GM23338 (cell line): ENCODE data around the gene SGK1. TPM values are rescaled to one million over a fixed set of nuclear protein-coding genes. Genes with fewer than 3 reads are reported as not detected.
A peak's percentile ranks its signal among the peaks of the same experiment; 100 is the strongest.

Experiments
- ATAC-seq: fragments of 200-7000 bp; cut with Tn5 transposase; 3 replicates; pipeline ENCODE4 v1.9.1; 2020
- DNase-seq: peaks from one replicate; pipeline ENCODE4 v3.0.0-alpha.2; 2015; ENCODE audit warnings: low spot score
- H2AFZ ChIP-seq: fragments of 200-600 bp; sonication (generic); 2 replicates; pipeline ENCODE4 v1.8.0; 2016; ENCODE audit warnings: antibody characterized with exemption, mild to moderate bottlenecking, moderate library complexity
- H3F3A ChIP-seq: fragments of 200-600 bp; sonication (generic); replicated peaks from 2 replicates; pipeline ENCODE4 v1.8.0; 2017; ENCODE audit warnings: antibody characterized with exemption, mixed run types, low read depth
- H3K27ac ChIP-seq: fragments of 200-600 bp; sonication (generic); 2 replicates; pipeline ENCODE4 v1.6.1; 2016; ENCODE audit warnings: low read depth
- H3K27me3 ChIP-seq: fragments of 200-600 bp; sonication (generic); 2 replicates; pipeline ENCODE4 v1.8.0; 2016; ENCODE audit warnings: mild to moderate bottlenecking, mixed run types, moderate library complexity; ENCODE audit not compliant: insufficient read depth
- H3K36me3 ChIP-seq: fragments of 200-600 bp; sonication (generic); 2 replicates; pipeline ENCODE4 v1.8.0; 2016; ENCODE audit warnings: mild to moderate bottlenecking; ENCODE audit not compliant: insufficient read depth
- H3K4me1 ChIP-seq: fragments of 200-600 bp; sonication (generic); 2 replicates; pipeline ENCODE4 v1.8.0; 2016; ENCODE audit warnings: mild to moderate bottlenecking, moderate library complexity; ENCODE audit not compliant: insufficient read depth
- H3K4me2 ChIP-seq: fragments of 200-600 bp; sonication (generic); 2 replicates; pipeline ENCODE4 v1.7.1; 2017; ENCODE audit warnings: mixed run types
- H3K4me3 ChIP-seq: fragments of 200-600 bp; sonication (generic); 2 replicates; pipeline ENCODE4 v1.6.1; 2016; ENCODE audit warnings: mixed run types
- H3K79me2 ChIP-seq: fragments of 200-600 bp; sonication (generic); replicated peaks from 2 replicates; pipeline ENCODE4 v1.8.0; 2017; ENCODE audit warnings: mild to moderate bottlenecking; ENCODE audit not compliant: insufficient read depth
- H3K9me2 ChIP-seq: fragments of 200-600 bp; sonication (generic); 2 replicates; pipeline ENCODE4 v1.8.0; 2017; ENCODE audit not compliant: insufficient read depth
- H4K20me1 ChIP-seq: fragments of 200-600 bp; sonication (generic); replicated peaks from 2 replicates; pipeline ENCODE4 v1.8.0; 2017; ENCODE audit warnings: mild to moderate bottlenecking; ENCODE audit not compliant: insufficient read depth
- H3K27ac Mint-ChIP-seq: 2 replicates; pipeline ENCODE4 v1.8.0; 2020; ENCODE audit warnings: inconsistent platforms, mild to moderate bottlenecking, moderate library complexity, mixed read lengths
- H3K27me3 Mint-ChIP-seq: 3 replicates; pipeline ENCODE4 v1.8.0; 2022; ENCODE audit warnings: low read depth, mild to moderate bottlenecking, moderate library complexity, mixed read lengths, inconsistent platforms; ENCODE audit not compliant: insufficient read depth, poor library complexity
- H3K36me3 Mint-ChIP-seq: 3 replicates; pipeline ENCODE4 v1.8.0; 2021; ENCODE audit warnings: low read depth, mild to moderate bottlenecking, inconsistent platforms, moderate library complexity, mixed read lengths
- H3K4me1 Mint-ChIP-seq: 3 replicates; pipeline ENCODE4 v1.8.0; 2020; ENCODE audit warnings: mild to moderate bottlenecking, inconsistent platforms, mixed read lengths
- H3K4me3 Mint-ChIP-seq: 3 replicates; pipeline ENCODE4 v1.8.0; 2021; ENCODE audit warnings: moderate library complexity, mild to moderate bottlenecking, inconsistent platforms, mixed read lengths
- H3K9me3 Mint-ChIP-seq: 3 replicates; pipeline ENCODE4 v1.8.0; 2020; ENCODE audit warnings: moderate library complexity, mild to moderate bottlenecking, inconsistent platforms, mixed read lengths
- CREB1 ChIP-seq: fragments of 250-450 bp; sonication (Bioruptor Pico); IDR thresholded peaks from 2 replicates; pipeline ENCODE4 v1.5.0; 2020; ENCODE audit warnings: low read depth, mild to moderate bottlenecking, moderate library complexity
- EZH2phosphoT487 ChIP-seq: fragments of 200-600 bp; sonication (generic); IDR thresholded peaks from one replicate; pipeline ENCODE4 v1.8.1; 2018; ENCODE audit warnings: antibody characterized with exemption; ENCODE audit not compliant: unreplicated experiment
- NANOG ChIP-seq: IDR thresholded peaks from 2 replicates; pipeline ENCODE4 v1.6.1; 2016; ENCODE audit warnings: antibody characterized with exemption, borderline replicate concordance
- STAT1 ChIP-seq: IDR thresholded peaks from one replicate; pipeline ENCODE4 v1.6.1; 2016; ENCODE audit warnings: antibody characterized with exemption; ENCODE audit not compliant: unreplicated experiment
- ZNF114 ChIP-seq: fragments of 250-450 bp; sonication (Bioruptor Pico); IDR thresholded peaks from 2 replicates; pipeline ENCODE4 v1.5.0; 2020; ENCODE audit warnings: mild to moderate bottlenecking, moderate library complexity
- polyA plus RNA-seq: library from polyadenylated mRNA; unstranded; fragments of >200 nt; fragmentation: Nextera tagmentation; extraction: Ambion mirVana; gene quantifications from 2 replicates; pipeline ENCODE4 v1.2.1, GENCODE V29; 2016
- total RNA-seq: library from RNA; depleted of rRNA; stranded (reverse); fragments of >200 nt; shearing (Covaris generic); gene quantifications from 2 replicates; pipeline ENCODE4 v1.2.3, GENCODE V29; 2014
- TF ChIP-seq, protein P1 (sequence below), 2 experiments: fragments of 200-600 bp in 1 of 2; sonication (generic) in 1 of 2; conservative IDR thresholded peaks; 2 replicates each; pipeline versions ENCODE4 v1.5.1 to v1.6.1; 2016 to 2017; ENCODE audit warnings: antibody characterized with exemption in 2 of 2, low read depth in 2 of 2, mild to moderate bottlenecking in 2 of 2, moderate library complexity in 1 of 2
- TF ChIP-seq, protein P2 (sequence below): IDR thresholded peaks from 2 replicates; pipeline ENCODE4 v1.6.1; 2016; ENCODE audit warnings: antibody characterized with exemption
- TF ChIP-seq, protein P3 (sequence below): fragments of 250-450 bp; sonication (Bioruptor Pico); IDR thresholded peaks from 2 replicates; pipeline ENCODE4 v1.5.0; 2020; ENCODE audit warnings: mild to moderate bottlenecking, moderate library complexity

Gene SGK1
- total and polyA plus RNA-seq, 2 experiments from 2014 or later = 16.3 to 37.2 TPM

DNA sequence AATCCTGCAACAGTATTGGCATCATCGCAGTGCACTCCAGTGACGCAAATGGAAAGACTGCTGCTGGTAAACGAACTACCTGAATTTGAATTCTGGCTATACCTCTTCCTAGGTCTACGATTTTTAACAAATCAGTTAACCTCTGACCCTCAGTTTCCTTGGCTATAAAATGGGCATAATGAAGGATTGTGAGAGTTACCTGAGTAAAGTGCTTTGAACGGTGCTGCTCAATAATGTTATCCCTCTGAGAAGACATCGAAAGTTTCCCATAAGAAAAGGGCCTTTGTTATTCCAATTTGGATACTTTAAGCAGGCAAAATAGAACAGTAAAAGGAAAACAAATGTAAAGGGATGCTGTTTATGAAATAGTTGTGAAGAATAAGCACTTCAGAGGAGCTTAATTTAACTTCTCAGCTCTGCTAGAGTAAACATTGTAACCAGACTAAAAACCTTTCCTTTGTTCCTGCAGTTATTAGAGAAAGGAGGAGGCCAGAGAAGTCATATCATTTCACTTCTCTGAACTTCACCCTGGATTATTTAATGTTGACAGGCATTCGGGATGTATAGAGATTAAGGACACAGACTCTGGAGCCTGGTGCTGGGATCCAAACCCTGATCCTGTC is 5.8 kb downstream of the SGK1 start:
- Histone ChIP-seq H3K36me3 (no peaks in the 10 kb centered on the region), H3F3A (no peaks in the 10 kb centered on the region), H3K4me3 (no peak overlapping the region), H3K4me2 (peak overlapping the region; percentile 12), H3K27me3 (peaks cover 7% of the 10 kb centered on the region; the same call in 1 of the 2 replicates), H3K9me2 (no peaks in the 10 kb centered on the region), H3K4me1 (peaks cover 39% of the 10 kb centered on the region), H2AFZ (no peak overlapping the region), H3K27ac (no peak overlapping the region), H3K79me2 (no peaks in the 10 kb centered on the region), H4K20me1 (no peaks in the 10 kb centered on the region)
- H3K27me3 Mint-ChIP-seq = peaks cover 12% of the 10 kb centered on the region
- H3K4me1 Mint-ChIP-seq = peaks cover 50% of the 10 kb centered on the region
- H3K9me3 Mint-ChIP-seq = no peaks in the 10 kb centered on the region
- ATAC-seq (peak; percentile 63), DNase-seq (peak; percentile 72)
- H3K4me3 Mint-ChIP-seq = no peak overlapping the region
- TF ChIP-seq ZNF114 = 0 out of 2 replicates have a peak, but pooled peaks have one; percentile 50
- peak; percentile 86 for TF ChIP-seq NANOG
- TF ChIP-seq, protein P1, sequence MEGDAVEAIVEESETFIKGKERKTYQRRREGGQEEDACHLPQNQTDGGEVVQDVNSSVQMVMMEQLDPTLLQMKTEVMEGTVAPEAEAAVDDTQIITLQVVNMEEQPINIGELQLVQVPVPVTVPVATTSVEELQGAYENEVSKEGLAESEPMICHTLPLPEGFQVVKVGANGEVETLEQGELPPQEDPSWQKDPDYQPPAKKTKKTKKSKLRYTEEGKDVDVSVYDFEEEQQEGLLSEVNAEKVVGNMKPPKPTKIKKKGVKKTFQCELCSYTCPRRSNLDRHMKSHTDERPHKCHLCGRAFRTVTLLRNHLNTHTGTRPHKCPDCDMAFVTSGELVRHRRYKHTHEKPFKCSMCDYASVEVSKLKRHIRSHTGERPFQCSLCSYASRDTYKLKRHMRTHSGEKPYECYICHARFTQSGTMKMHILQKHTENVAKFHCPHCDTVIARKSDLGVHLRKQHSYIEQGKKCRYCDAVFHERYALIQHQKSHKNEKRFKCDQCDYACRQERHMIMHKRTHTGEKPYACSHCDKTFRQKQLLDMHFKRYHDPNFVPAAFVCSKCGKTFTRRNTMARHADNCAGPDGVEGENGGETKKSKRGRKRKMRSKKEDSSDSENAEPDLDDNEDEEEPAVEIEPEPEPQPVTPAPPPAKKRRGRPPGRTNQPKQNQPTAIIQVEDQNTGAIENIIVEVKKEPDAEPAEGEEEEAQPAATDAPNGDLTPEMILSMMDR (conservative IDR thresholded peaks at IDR 0.05; ENCODE audit: low read depth in 2 of 2) = no peak
- H3K36me3 Mint-ChIP-seq = no peaks in the 10 kb centered on the region
- no peak overlapping the region for H3K27ac Mint-ChIP-seq

GRCh38 chr6:134310817-134311216 is 7.1 kb downstream of the SGK1 start:
- Histone ChIP-seq H4K20me1 (no peaks in the 10 kb centered on the region), H3F3A (no peaks in the 10 kb centered on the region), H3K36me3 (no peaks in the 10 kb centered on the region), H3K9me2 (no peaks in the 10 kb centered on the region), H3K4me1 (peaks cover 26% of the 10 kb centered on the region), H3K4me3 (no peak overlapping the region), H3K79me2 (no peaks in the 10 kb centered on the region), H3K27me3 (no peaks in the 10 kb centered on the region; the same call in 1 of the 2 replicates), H2AFZ (no peak overlapping the region), H3K27ac (no peak overlapping the region), H3K4me2 (no peak overlapping the region)
- Mint-ChIP-seq H3K27ac (no peak overlapping the region), H3K27me3 (peaks cover 12% of the 10 kb centered on the region), H3K4me1 (peaks cover 37% of the 10 kb centered on the region), H3K36me3 (no peaks in the 10 kb centered on the region), H3K9me3 (no peaks in the 10 kb centered on the region), H3K4me3 (no peak overlapping the region)
- DNase-seq = no peak
- ATAC-seq = no peak
- TF ChIP-seq CREB1 = no peak
- TF ChIP-seq, protein P2, sequence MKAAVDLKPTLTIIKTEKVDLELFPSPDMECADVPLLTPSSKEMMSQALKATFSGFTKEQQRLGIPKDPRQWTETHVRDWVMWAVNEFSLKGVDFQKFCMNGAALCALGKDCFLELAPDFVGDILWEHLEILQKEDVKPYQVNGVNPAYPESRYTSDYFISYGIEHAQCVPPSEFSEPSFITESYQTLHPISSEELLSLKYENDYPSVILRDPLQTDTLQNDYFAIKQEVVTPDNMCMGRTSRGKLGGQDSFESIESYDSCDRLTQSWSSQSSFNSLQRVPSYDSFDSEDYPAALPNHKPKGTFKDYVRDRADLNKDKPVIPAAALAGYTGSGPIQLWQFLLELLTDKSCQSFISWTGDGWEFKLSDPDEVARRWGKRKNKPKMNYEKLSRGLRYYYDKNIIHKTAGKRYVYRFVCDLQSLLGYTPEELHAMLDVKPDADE = no peak
- TF ChIP-seq, protein P1 (conservative IDR thresholded peaks at IDR 0.05; ENCODE audit: low read depth in 2 of 2) = no peak
- TF ChIP-seq, protein P3, sequence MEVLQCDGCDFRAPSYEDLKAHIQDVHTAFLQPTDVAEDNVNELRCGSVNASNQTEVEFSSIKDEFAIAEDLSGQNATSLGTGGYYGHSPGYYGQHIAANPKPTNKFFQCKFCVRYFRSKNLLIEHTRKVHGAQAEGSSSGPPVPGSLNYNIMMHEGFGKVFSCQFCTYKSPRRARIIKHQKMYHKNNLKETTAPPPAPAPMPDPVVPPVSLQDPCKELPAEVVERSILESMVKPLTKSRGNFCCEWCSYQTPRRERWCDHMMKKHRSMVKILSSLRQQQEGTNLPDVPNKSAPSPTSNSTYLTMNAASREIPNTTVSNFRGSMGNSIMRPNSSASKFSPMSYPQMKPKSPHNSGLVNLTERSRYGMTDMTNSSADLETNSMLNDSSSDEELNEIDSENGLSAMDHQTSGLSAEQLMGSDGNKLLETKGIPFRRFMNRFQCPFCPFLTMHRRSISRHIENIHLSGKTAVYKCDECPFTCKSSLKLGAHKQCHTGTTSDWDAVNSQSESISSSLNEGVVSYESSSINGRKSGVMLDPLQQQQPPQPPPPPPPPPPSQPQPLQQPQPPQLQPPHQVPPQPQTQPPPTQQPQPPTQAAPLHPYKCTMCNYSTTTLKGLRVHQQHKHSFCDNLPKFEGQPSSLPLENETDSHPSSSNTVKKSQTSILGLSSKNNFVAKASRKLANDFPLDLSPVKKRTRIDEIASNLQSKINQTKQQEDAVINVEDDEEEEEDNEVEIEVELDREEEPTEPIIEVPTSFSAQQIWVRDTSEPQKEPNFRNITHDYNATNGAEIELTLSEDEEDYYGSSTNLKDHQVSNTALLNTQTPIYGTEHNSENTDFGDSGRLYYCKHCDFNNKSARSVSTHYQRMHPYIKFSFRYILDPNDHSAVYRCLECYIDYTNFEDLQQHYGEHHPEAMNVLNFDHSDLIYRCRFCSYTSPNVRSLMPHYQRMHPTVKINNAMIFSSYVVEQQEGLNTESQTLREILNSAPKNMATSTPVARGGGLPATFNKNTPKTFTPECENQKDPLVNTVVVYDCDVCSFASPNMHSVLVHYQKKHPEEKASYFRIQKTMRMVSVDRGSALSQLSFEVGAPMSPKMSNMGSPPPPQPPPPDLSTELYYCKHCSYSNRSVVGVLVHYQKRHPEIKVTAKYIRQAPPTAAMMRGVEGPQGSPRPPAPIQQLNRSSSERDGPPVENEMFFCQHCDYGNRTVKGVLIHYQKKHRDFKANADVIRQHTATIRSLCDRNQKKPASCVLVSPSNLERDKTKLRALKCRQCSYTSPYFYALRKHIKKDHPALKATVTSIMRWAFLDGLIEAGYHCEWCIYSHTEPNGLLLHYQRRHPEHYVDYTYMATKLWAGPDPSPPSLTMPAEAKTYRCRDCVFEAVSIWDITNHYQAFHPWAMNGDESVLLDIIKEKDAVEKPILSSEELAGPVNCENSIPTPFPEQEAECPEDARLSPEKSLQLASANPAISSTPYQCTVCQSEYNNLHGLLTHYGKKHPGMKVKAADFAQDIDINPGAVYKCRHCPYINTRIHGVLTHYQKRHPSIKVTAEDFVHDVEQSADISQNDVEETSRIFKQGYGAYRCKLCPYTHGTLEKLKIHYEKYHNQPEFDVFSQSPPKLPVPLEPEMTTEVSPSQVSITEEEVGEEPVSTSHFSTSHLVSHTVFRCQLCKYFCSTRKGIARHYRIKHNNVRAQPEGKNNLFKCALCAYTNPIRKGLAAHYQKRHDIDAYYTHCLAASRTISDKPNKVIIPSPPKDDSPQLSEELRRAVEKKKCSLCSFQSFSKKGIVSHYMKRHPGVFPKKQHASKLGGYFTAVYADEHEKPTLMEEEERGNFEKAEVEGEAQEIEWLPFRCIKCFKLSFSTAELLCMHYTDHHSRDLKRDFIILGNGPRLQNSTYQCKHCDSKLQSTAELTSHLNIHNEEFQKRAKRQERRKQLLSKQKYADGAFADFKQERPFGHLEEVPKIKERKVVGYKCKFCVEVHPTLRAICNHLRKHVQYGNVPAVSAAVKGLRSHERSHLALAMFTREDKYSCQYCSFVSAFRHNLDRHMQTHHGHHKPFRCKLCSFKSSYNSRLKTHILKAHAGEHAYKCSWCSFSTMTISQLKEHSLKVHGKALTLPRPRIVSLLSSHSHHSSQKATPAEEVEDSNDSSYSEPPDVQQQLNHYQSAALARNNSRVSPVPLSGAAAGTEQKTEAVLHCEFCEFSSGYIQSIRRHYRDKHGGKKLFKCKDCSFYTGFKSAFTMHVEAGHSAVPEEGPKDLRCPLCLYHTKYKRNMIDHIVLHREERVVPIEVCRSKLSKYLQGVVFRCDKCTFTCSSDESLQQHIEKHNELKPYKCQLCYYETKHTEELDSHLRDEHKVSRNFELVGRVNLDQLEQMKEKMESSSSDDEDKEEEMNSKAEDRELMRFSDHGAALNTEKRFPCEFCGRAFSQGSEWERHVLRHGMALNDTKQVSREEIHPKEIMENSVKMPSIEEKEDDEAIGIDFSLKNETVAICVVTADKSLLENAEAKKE (CRISPR knock-in tag) = no peak
- no peak for TF ChIP-seq STAT1
- no peak for TF ChIP-seq NANOG
- no peak for TF ChIP-seq EZH2phosphoT487
